T-helper 2 cell treated with Interferon-gamma antibody and Interleukin-4, amounts not matched to agents 100 ng/mL and 5 ng/mL, for 36 hours (primary cell): ENCODE data around the gene FLVCR2. TPM values are rescaled to one million over a fixed set of nuclear protein-coding genes. Genes with fewer than 3 reads are reported as not detected.

ENCODE experiments used
- intact Hi-C: fragments of 100-400 bp; cut with micrococcal nuclease; formaldehyde crosslinking; loops from one replicate; pipeline ENCODE4 v1.15.1; 2023
- total RNA-seq: library from RNA; stranded (reverse); gene quantifications from 2 replicates; pipeline ENCODE4 v1.2.3, GENCODE V29; 2022

Gene FLVCR2, protein sequence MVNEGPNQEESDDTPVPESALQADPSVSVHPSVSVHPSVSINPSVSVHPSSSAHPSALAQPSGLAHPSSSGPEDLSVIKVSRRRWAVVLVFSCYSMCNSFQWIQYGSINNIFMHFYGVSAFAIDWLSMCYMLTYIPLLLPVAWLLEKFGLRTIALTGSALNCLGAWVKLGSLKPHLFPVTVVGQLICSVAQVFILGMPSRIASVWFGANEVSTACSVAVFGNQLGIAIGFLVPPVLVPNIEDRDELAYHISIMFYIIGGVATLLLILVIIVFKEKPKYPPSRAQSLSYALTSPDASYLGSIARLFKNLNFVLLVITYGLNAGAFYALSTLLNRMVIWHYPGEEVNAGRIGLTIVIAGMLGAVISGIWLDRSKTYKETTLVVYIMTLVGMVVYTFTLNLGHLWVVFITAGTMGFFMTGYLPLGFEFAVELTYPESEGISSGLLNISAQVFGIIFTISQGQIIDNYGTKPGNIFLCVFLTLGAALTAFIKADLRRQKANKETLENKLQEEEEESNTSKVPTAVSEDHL
- 0.91 and 1.1 TPM in 2 replicates for total RNA-seq

DNA sequence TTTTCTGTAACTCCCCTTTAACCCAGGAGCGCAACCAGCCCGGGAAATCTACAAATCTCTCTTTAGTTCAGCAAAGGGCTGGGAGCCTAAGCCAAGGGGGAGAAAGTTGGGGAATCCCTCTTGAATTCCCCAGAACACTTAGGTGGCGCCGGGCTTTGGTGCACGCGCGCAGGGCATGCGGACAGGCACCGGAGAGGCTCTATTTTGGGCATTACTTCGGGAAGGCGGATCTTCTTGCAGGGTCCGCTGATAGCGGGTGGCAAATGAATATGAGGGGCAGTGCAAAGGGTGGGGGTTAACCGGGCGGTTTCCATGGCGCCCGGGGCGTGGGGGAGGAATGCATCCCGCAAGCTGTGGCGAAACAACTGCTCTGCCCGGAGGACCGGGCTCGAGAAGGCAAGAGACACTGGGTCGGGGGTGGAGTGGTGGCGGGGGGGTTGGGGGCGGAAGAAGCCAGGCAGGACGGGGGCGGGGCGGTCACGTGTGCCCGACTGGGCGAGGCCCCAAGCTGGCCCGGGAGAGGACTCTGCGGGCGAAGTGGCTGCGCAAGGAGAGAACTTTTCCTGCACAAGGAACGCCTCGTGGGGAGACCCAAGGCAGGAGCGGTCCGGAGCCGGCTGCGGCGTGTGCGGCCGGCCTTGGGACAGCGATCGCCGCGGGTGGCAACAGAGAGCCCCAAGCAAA, at the start of gene FLVCR2:
Gene FLVCR2, plus strand, starts transcription at position 519 of the 684 bp plus-strand sequence. CDS start 353 bp downstream, outside the sequence.
- intact Hi-C loops, result no loop called here

DNA sequence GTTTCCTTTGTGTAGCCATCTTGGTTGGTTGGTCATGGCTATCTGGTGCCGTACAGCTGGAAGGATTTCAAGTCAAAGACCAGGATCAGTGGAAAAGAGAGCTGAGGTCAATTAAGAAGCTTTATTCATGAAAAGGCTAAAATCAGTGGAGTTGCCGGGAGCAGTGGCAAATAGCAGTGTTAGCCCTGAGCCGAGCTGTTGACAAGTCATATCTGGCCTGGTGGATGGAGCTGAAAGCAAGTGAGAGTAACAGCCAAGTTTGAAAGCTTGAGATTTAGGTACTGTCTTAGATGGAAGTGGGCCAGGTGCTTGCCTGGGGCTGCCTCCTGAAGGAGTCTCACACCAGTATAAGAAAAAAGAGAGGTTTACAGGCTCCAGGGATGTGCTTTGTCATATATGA, 47.2 kb upstream of the FLVCR2 start:
- intact Hi-C loops, result loop anchor here (1.0 kb wide), 1 partner anchor 8 kb away; no protein-coding TSS in a partner anchor

DNA sequence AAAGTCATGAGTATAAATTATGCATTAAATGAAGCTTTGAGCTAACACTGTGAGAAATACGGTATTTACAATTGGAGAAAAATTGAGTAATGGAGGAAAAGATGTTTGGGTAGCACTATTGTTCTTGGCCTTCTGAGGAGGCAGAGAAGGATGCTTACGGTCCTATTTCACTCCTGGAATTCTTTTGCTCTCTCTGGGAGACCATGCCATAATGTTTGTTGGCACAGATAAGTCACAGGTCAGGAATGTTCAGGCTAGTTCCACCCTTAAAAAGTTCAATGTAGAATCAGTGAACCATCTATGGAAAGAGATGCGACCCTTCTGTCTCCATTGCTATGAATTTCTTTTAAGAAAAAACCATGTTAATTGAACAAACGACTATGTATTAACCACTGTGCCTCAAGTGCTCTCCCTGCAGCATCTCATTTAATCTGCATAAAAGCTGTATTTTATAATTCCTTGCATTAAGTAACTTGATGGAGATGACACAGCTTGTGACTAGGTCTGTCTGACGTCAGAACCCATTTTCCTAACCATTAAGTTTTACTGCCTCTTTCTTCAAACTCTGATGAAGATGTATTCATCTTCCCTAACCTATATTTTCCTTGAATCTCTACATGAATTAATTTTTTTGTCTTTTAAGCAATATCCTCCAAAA, 46.6 kb upstream of the FLVCR2 start:
- intact Hi-C loops, result loop anchor here (1.0 kb wide), 1 partner anchor 8 kb away; no protein-coding TSS in a partner anchor

DNA sequence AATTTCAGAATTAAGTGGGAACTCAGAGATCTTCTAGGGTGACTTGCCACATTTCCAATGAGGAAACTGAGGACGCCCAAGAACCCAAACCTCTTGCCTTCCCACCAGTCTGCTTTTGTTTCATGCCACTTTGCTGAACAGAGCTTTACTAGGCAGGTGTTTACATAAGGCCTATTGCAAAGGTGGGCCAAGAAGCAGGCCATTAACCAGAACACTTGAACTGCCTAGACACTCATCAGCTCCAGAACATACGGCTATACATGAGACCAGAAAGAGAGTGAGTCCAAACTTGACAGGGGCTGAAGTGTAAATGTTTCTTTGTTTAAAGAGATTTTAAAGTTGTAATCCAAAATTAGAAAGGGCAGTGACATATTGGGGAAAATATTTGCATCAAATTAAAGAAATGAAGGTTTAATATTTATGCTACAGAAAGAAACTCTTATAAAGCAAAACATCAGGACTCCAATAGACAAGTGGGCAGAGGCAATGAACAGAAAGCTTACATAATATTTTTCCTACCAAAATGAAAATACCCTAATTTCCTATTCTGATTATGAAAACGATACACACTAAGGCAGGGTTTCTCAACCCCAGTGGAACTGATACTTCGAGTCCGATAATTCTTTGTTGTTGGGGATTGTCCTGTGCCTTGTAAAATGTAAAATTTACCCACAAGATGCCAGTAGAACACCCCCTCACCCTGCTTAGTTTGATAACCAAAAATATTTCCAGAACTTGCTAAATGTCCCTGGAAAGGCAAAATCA, 44.4 kb upstream of the FLVCR2 start:
- intact Hi-C loops, result no loop called here

DNA sequence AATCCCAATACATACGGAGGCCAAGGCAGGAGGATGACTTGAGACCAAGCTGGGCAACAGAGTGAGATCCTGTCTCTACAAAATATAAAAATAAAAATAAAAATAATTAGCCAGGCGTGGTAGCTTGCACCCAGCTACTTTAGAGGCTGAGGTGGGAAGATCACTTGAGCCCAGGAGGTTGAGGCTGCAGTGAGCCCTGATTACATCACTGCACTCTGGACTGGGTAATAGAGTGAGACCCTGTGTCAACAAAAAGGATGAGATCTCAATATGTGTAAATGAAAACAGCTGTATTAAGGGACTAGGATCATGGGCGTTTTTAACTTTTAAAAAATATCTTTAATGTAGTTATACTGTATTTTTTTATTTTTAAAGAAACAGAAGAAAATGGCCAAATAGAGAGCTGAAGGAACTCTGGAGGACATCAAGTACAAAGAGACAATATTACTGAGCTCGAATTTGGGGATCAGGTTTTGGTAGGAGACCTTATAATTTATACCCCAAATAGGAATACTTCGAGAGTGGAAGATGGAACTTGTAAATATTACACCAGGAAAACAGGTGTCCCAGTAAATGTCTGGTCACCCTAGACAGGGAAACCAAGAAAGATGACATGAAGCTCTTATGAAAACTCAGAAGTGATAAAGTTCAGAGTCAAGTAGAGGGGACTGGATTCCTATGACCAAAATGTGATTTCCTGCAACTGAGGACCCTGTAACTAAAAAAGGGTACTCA, 43.1 kb upstream of the FLVCR2 start:
- intact Hi-C loops, result no loop called here

DNA sequence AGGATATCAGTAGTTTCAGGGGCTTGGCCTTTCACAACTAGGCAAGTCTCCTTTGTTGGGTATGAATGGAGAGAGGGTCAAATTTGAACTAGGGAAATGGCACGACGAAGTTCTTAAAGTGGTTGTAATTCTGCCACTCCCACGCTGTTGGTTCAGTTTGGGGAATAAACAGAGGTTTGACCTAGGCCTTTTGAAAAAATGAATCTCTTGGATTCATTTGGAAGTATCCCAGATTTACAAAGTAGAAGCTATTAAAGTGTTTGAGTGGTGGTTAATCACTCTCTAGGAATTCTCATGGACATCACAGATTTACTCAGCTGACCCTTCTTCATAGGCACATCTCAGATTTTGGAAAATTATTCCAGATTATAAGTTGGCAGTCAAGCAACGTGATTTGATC, 41.3 kb upstream of the FLVCR2 start:
- intact Hi-C loops, result no loop called here

DNA sequence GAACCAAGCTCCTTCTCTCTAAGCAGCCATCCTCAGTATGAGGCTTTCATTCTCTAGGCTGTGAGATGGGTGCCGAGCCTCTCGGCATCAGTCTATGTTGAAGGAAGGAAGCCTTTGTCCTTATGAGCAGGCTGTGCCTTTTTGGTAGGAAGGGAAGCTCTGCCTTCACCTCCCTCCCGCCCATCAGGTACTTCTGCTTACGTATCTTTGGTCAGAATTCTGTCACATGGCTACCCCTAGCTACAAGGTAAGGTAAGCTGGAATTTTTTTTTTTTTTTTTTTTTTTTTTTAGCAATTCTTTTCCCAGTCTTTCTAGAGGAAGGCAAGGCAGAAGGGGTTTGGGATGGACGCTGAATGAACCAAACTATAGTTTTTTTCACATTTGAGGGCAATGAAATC, 39.3 kb upstream of the FLVCR2 start:
- intact Hi-C loops, result no loop called here

DNA sequence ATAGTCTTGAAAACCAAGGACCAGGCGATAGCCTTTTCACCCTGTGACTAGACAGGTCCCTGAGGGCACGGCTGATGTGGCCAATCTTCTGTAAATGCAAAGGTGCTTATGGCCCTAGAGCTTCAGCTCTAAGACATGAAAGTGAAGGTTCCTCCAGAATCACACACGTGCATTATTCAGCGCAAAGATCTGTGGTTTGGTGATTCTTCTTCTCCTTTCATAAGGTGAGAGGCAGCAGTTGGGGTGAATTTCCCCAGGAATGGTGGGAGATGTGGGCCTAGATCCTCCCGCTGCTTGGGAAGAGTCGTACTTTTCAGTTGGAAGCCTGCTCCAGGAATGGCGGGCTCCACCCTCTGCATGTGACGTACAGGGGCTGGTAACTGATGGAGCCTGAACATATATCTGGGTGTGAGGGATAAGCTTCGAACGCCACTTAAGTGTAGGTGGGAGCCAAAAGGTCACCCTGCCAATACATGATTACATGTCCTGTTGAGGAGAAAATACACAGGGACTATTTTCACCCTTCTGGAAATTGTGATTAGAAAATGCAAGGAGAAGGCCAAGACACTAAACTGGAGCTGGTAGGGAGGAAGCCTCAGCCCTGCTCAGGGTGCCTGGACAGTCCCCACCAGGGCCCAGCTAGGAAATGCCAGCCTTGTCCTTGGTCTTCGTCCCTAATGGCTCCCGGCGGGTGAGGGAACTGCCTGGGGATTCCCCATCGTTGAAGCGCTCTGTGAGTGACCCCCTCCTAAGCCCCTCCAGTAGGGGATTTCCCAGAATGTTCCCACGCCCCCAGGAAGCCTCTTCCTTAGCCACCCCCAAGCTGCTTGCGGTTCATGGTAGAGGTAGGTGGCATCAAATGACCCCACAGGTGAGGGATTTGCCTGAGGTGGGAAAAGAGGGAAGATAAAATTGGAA, 38.6 kb upstream of the FLVCR2 start:
- intact Hi-C loops, result no loop called here

DNA sequence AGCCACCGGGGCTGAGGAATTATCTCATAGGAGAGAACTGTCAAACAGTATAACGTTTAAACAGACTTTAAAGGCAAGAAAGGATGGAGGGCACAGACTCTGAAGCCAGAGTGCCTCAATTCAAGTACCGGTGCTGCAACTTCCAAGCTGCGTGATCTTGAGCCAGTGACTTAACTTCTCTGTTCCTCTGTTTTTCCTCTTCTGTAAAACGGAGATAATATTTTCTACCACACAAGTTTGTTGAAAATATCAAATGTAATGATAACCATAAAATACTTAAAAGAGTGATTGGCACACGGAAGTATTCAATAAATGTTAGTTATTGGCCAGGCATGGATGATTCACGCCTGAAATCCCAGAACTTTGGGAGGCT, 38.0 kb upstream of the FLVCR2 start:
- intact Hi-C loops, result no loop called here

DNA sequence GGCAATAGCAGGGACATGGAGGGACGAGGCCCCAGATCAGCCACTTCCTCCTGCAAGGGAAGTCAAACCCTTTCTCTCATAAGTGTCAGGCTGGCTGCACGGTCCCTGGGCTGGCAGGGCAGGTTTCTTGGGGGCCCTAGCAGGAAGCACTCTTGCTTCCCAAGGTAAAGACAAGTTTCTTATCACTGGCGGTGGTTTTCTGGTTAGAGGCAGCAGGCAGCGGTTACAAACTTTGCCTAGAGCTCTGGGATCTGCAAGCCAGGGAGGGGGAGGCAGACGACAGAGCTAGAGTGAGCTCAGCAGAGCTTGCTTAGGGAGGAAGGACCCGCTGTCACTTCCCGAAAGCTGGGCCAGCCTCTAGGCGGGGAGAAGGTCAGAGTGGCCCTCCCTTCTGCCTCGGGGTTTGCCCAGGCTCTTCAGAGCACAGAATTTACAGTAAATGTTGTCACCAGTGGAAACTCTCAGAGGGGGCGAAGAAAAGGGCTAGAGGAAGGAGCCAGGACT, 35.8 kb upstream of the FLVCR2 start:
- intact Hi-C loops, result loop anchor here (1.0 to 2.0 kb wide), 4 partner anchors 16 to 119 kb away; partner anchors contain the start of genes BATF and TTLL5

DNA sequence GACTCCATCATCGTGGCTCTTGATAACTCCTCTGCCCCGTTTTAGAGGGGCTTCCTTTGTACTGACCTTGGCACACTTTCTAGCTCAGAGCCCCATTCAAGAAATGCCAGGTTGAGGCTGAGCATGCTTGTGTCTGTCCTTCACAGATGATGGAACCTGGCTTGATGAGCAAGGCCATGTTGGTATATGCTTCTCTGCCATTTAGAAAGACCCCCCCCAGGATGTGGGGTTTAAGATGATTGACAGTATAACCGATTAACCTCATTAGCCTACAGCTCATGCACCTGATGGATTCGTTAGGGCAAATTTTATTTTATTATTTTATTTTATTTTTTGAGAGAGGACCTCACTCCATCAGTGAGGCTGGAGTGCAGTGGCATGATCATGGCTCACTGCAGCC, 35.2 kb upstream of the FLVCR2 start:
- intact Hi-C loops, result loop anchor here (1.0 to 2.0 kb wide), 2 partner anchors 16 to 118 kb away; partner anchors contain the start of gene TTLL5

DNA sequence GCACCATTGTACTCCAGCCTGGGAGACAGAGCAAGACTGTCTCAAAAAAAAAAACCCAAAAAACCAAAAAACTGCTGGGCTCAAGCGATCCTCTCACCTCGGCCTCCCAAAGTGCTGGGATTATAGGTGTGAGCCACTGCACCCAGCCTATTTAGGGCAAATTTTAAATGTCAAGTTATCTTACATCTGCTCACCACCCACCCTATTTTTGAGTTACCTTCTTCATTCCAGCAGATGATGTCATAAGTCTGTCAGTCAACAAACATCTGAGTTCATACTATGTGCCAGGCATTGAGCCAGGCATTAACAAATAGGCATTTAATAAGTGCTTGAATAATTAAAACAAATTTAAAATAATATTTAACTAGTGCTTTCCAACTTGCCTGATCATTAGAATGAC, 34.6 kb upstream of the FLVCR2 start:
- intact Hi-C loops, result loop anchor here (1.0 to 2.0 kb wide), 2 partner anchors 15 to 118 kb away; partner anchors contain the start of gene TTLL5

DNA sequence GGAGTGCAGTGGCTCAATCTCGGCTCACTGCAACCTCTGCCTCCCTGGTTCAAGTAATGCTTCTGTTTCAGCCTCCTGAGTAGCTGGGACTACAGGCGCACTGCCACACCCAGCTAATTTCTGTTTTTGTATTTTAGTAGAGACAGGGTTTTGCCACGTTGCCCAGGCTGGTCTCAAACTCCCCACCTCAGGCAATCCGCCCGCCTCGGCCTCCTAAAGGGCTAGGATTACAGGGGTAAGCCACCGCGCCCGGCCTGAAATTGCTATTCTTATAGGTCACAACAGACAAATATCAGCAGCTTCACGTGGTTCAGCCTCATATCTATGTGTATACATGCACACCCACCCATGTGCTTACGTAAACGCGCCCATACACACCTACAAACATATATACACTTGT, 32.5 kb upstream of the FLVCR2 start:
- intact Hi-C loops, result no loop called here

DNA sequence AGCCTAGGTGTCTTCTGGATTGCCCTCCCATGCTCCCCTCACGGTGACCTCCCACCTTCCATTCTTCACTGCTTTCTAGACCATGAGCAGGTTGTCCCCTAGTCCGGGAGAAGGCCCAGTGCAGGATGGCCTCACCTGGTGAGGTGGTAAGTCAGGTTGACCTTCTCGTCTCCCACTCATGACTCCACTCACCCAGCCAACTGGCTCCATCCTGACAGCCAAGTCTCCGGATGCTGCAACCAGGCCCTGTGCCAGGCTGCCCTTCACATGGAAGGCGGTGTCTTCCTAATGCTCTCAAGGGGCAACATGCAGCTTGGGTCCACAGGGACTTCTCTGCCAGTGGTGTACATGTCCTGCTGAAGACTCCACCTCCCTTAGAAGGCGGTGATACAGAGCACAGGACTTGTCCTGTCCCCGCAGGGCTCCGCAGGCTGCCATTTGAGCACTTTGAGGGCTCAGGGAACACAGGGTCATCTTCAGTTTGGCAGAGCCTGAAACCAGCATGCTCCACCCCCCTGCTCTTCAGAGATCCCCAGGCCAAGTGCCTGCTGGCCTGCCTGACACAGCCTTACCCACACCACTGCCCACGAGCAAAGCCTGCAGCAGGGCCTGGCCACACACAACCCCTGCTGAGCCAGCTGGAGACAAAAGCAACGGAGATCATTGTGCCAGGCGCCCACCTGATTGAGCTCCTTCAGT, 30.7 kb upstream of the FLVCR2 start:
- intact Hi-C loops, result no loop called here

DNA sequence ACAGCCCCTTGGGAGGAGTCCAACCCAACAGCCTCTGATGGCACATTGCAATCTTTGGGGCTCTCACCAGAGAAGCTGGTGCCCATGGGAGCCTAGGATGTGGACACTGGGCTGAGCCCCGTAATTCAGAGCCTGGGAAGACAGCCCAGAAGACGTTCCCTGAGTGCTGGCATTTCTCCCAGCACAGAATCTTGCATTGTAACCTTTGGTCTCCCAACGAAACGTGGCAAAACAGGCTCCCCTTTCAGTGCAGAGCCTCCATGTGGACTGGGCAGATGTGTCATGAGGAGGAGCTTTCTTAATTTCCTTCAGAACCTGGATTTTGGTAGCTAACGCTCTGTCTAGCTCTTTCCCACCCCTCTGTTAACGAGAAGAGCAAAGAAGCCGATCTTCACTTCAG, 29.9 kb upstream of the FLVCR2 start:
- intact Hi-C loops, result no loop called here

DNA sequence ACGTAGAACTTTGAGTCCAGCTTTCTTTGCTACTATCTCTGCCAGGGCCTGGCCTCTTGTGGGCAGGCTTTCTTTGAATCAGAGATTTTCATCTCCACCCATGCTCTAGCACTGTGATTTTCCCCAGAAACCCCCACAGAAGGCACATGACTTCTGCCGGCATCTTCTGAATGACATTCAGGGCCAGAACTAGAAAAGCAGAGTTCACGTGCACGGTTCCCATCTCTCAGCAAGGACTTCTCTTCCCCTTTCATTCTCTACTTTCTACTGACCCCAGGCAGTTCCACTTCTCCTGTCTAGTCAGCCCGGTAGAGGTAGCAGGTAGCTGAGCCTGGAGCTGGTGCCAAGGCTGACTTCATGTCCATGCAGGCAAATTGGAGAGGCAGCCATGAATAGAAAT, 29.3 kb upstream of the FLVCR2 start:
- intact Hi-C loops, result no loop called here

DNA sequence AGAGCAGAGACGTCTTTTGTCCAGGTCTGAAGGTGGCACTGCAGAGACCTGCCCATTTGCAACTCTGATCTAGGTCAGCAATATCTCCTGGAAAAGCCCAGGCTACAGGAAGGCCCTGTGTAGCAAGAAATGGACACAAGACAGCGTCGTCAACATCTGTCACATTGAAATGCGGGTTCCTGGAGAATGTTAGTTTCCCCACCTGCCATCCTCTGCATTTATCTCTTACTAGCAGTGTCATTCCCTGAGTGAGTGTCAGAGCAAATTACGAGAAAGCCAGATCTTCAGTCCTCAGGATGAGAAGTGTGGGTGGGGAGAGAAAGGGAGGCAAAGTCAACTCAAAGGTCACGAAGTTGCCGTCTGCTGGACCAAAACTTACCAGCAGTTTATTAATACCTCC, 27.4 kb upstream of the FLVCR2 start:
- intact Hi-C loops, result no loop called here

DNA sequence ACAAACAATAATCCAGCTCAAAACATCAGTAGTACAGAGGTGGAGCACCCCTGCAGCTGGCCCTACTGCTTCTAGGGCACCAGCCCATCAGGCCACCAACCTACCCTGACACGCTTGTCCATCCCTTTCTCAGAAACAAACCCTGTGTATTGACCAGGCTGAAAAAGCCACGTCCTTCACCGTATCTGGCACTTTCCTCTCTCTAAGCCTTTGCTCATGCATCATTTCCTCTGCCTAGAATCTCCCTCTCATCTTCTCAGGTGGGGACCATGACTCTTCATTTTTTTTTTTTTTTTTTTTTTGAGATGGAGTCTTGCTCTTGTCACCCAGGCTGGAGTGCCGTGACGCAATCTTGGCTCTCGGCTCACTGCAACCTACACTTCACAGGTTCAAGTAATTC, 25.3 kb upstream of the FLVCR2 start:
- intact Hi-C loops, result no loop called here
